NB4 (cell line): ENCODE results near the gene SH2D1A.

ENCODE experiments used
- DNase-seq: peaks from one replicate; pipeline ENCODE4 v3.0.0; 2010; ENCODE audit warnings: low read depth
- H3K4me3 ChIP-seq: one replicate; pipeline ENCODE4 v1.5.1; 2011; ENCODE audit warnings: mild to moderate bottlenecking, low read depth, low read length, moderate library complexity
- MYC ChIP-seq: IDR thresholded peaks from 2 replicates; pipeline ENCODE4 v1.6.1; 2011; ENCODE audit warnings: low read depth, low read length
- POLR2A ChIP-seq: IDR thresholded peaks from 2 replicates; pipeline ENCODE4 v1.6.1; 2011; ENCODE audit warnings: mild to moderate bottlenecking; ENCODE audit not compliant: insufficient read length; ENCODE audit errors: extremely low read depth
- TF ChIP-seq, protein P1 (sequence below): IDR thresholded peaks from one replicate; pipeline ENCODE4 v1.5.1; 2012; ENCODE audit warnings: low read depth, low read length
- TF ChIP-seq, protein P2 (sequence below): IDR thresholded peaks from 2 replicates; pipeline ENCODE4 v1.6.1; 2011; ENCODE audit warnings: low read depth, low read length

SH2D1A gene

DNA sequence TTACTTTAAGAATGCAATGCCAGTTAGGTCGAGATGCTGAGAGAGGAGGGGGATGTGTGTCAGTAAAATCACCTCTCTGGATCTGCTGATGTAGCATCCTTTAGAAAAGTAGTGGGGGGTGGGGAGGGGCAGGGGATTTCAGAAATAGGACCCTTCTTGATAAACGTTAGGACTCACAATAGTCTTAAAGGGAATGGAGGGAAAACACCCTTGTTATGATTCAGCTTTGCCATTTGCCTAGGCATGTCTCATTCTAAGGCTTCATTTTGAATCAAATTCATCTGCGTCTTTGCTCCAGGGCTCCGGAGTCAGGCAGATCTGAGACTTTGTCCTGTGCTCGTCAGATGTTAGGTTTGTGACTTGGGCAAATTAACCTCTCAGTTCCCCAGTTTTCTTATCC, 879 bp downstream of the SH2D1A start:
- DNase-seq = no peak
- H3K4me3 ChIP-seq = no peak overlapping the region
- TF ChIP-seq, protein P1, sequence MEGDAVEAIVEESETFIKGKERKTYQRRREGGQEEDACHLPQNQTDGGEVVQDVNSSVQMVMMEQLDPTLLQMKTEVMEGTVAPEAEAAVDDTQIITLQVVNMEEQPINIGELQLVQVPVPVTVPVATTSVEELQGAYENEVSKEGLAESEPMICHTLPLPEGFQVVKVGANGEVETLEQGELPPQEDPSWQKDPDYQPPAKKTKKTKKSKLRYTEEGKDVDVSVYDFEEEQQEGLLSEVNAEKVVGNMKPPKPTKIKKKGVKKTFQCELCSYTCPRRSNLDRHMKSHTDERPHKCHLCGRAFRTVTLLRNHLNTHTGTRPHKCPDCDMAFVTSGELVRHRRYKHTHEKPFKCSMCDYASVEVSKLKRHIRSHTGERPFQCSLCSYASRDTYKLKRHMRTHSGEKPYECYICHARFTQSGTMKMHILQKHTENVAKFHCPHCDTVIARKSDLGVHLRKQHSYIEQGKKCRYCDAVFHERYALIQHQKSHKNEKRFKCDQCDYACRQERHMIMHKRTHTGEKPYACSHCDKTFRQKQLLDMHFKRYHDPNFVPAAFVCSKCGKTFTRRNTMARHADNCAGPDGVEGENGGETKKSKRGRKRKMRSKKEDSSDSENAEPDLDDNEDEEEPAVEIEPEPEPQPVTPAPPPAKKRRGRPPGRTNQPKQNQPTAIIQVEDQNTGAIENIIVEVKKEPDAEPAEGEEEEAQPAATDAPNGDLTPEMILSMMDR = no peak
- TF ChIP-seq MYC (no peak), POLR2A (no peak)
- TF ChIP-seq, protein P2, sequence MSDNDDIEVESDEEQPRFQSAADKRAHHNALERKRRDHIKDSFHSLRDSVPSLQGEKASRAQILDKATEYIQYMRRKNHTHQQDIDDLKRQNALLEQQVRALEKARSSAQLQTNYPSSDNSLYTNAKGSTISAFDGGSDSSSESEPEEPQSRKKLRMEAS = no peak

DNA sequence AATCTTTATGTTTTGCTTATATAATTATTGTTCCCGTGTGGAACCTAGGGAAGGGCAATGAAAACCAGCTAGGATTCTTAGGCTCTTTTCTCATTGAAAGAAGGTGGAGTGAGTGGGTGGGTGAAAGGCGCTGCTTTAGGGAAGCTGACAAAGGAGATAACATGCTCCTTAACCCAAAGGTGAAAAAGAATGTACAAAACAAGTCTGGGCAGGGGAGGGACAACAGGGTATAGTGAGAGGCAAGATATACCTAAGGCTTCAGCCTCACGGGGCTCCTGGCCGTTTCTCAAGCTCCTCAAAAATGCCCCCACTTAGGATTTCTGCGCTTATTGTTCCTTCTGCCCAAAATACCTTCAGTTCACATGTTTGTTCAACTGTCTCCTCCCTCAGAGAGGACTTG, 1.8 kb downstream of the SH2D1A start:
- TF ChIP-seq, protein P2 = no peak
- TF ChIP-seq, protein P1 = no peak
- TF ChIP-seq POLR2A (no peak), MYC (no peak)
- no peak overlapping the region for H3K4me3 ChIP-seq
- no peak for DNase-seq

DNA sequence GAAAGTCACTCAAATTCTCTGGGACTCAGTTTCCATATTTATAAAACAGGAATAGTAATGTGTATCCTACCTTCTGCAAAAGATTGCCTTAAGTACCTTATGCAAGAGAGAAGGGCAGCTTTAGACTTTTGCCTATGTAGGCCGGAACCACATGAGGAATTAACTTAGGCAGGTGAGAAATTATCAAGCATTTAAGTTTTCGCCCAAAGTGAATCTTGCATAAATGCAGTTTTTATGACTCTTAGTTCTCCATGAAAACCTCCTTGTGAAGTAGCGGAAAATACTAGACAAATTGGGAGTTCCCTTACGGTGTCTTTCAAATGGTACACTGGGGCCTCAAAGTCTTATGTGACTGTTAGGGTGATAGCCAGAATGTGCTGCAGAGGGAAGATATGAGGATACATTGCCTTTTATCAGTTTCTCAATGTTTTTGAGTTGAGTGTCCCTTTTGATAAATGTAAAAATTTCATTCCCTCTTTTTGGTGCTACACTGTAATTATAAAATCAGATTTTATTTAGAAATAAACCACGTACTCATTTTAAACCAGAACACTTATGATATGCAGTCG, 2.6 kb downstream of the SH2D1A start:
- no peak for DNase-seq
- H3K4me3 ChIP-seq = no peak overlapping the region
- TF ChIP-seq POLR2A (no peak), MYC (no peak)
- TF ChIP-seq, protein P2 = no peak
- TF ChIP-seq, protein P1 = no peak

DNA sequence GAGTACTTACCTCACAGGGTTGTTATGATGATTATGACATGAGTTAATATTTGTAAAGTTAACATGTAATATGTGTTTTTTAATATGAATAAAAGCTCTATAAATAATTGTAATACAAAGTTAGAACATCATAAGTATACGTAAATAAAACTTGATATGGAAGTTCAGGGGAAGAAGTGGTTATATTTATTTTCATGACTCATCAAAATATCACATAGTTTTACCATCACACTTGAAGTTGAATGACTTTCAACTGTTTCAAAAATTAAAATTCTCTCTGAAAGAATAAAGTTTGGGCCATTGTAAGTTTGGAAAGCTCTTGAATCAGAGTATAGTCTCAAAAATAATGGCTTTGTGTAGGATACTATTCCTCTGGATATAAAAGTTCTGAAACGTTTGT, 8.3 kb downstream of the SH2D1A start:
- TF ChIP-seq MYC = no peak
- TF ChIP-seq, protein P1 = no peak
- no peak for DNase-seq
- H3K4me3 ChIP-seq = no peak overlapping the region

DNA sequence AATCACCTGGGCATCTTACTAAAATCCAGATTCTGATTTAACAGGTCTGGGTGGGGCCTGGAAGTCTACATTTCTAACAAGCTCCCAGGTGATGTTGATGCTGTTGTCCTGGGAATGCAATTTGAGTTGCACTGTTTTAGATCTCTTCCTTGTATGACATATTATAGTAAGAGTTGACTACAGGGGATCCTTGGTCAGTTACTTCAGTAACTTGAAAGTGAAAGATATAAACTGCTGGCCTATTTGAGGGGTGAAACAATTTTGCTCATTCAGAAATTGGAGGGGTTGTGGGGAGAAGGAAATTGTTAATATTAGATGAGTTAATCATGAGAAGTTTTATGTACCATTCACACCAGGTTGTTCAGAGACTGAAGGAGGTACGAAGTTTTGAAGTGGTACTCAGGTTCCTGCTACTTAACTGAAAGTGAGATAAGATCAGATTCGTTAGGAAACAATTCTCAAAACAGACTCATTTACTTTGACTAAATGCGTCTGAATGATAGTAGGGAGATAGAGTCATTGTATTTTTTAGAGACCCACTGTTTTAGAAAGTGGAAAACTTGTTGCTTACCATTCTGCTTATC, 12.5 kb downstream of the SH2D1A start:
- TF ChIP-seq, protein P1 = no peak
- TF ChIP-seq POLR2A (no peak), MYC (no peak)
- TF ChIP-seq, protein P2 = no peak
- no peak overlapping the region for H3K4me3 ChIP-seq

DNA sequence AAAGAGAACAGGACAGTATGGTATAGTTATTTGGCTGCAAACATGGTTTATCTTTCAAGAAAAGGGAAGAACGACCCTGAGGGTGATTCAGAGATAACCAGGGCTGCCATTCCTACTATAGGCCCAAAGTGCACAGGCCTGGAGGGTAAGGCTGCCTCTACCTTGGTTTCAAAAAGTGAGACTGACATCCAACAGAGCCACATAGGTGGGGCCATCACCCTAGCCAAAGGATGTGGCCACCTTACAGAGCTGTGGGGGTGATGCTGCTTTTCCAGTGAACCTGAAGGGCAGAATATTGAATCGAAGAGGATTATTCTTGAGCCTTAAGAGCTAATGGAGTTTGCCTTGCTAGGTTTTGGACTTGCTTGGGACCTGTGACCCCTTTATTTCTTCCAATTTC, 15.7 kb downstream of the SH2D1A start:
- DNase-seq = no peak
- TF ChIP-seq, protein P1 = no peak
- TF ChIP-seq POLR2A (no peak), MYC (no peak)
- TF ChIP-seq, protein P2 = no peak
- no peak overlapping the region for H3K4me3 ChIP-seq

More for the DNA sequence above, 12.5 kb downstream of the SH2D1A start:
- DNase-seq = no peak
